ENCODE results near the gene HNRNPCL4.
"Not testable (repeated sequence)": the region's sequence is repeated elsewhere in the genome, so short reads cannot be mapped to it uniquely, and the experiment has no call there.

Gene HNRNPCL4

GRCh38 chr1:13165531-13165930 is at the start of gene HNRNPCL4:
TSS of gene HNRNPCL4 (minus strand) at chr1:13165631. CDS start at chr1:13165467, 164 bp downstream.
- DNase-seq (ENCODE audit: low read depth in 4 of 4, low spot score in 1 of 4), result not testable (repeated sequence)

- DNase-seq (ENCODE audit: low read depth in 4 of 4, low spot score in 1 of 4), result not testable (repeated sequence)
Observed at GRCh38 chr1:13208712-13209111, 43.3 kb upstream of the HNRNPCL4 start.

- not testable (repeated sequence) for DNase-seq (ENCODE audit: low read depth in 4 of 4, low spot score in 1 of 4)
Observed at GRCh38 chr1:13201309-13201708, 35.9 kb upstream of the HNRNPCL4 start, which contains the start of gene PRAMEF13. TSS of gene PRAMEF13 (minus strand) at chr1:13201409. CDS start at chr1:13199589, 1,820 bp downstream.

DNA sequence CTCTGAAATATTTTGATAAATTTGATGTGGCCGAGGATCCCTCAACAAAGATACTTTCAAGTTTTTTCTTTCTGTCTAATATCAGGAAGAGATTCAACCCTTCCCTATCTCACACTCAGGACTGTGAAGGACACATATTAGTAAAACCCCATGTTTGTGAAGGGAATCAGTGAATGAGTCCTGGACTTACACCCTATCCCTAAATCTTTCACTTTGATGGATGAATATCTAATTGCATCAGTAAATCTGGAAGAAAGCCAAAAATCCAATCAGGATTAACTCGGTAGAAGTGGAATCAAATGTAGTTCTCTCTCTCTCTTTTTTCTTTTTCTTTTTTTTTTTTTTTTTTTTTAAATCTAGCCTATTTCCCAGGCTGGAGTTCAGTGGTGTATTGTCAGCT is 6.1 kb upstream of the HNRNPCL4 start, which contains the start of gene PRAMEF9:
Gene PRAMEF9 (plus strand): TSS at position 301 of the 400 bp plus-strand sequence. CDS start 3,433 bp downstream, outside the sequence.
- DNase-seq (ENCODE audit: low read depth in 4 of 4, low spot score in 1 of 4), result not testable (repeated sequence)

DNA sequence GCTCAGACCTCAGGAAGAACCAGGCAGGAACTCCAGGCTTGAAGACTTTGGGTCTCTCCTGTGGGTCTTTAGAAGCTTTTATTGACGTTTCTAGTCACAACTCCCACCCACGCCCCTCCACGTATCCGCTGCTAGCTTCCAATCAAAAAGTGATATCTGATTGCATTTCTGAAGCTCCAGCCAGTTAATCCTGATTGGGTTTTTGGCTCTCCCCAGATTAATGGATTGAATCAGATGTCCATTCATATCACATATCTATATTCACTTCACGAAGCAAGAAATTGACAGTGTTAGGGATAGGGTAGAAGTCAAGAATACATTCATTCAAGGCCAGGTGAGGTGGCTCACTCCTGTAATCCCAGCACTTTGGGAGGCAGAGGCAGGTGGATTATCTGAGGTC is 9.5 kb downstream of the HNRNPCL4 start, which contains the start of gene PRAMEF26:
Gene PRAMEF26 (minus strand): TSS at position 101 of the 400 bp plus-strand sequence. CDS start 2,914 bp downstream, outside the sequence.
- not testable (repeated sequence) for DNase-seq (ENCODE audit: low read depth in 4 of 4, low spot score in 1 of 4)

- not testable (repeated sequence) for DNase-seq (ENCODE audit: low read depth in 4 of 4, low spot score in 1 of 4)
Observed at GRCh38 chr1:13116754-13117153, 48.7 kb downstream of the HNRNPCL4 start, which contains the start of gene HNRNPCL2. TSS of gene HNRNPCL2 (minus strand) at chr1:13116854. CDS start at chr1:13116400, 454 bp downstream.
